GM12878 (cell line): ENCODE measurements around the gene OSBP. TPM values are rescaled to one million over a fixed set of nuclear protein-coding genes. Genes with fewer than 3 reads are reported as not detected.

ENCODE experiments used
- ATAC-seq: fragments of 200-7000 bp; cut with Tn5 transposase; 3 replicates; pipeline ENCODE4 v1.9.1; 2020; ENCODE audit warnings: mild to moderate bottlenecking, moderate library complexity
- BruUV-seq: library from RNA; stranded (reverse); fragments of 400-500 nt; replicated peaks from 2 replicates; lab custom pipeline; 2021; lab: Mats Ljungman, UMichigan
- CTCF ChIA-PET: fragments of 300-600 bp; sonication (Branson Sonifier 250); formaldehyde crosslinking; extraction: SDS; loops from one replicate; lab custom pipeline; 2021; ENCODE audit warnings: inconsistent platforms; lab: Yijun Ruan, JAX
- POLR2A ChIA-PET: fragments of 350-600 bp; formaldehyde crosslinking; extraction: SDS; loops from one replicate; lab custom pipeline; 2021; ENCODE audit warnings: inconsistent platforms; lab: Charles Lee
- RAD21 ChIA-PET: fragments of 300-600 bp; sonication (Branson Sonifier 250); formaldehyde crosslinking; loops from one replicate; lab custom pipeline; 2023; ENCODE audit warnings: antibody characterized with exemption; ENCODE audit not compliant: unreplicated experiment; lab: Charles Lee
- SMC1A ChIA-PET: fragments of 300-600 bp; sonication (Branson Sonifier 250); formaldehyde crosslinking; loops from one replicate; lab custom pipeline; 2023; ENCODE audit not compliant: unreplicated experiment, uncharacterized antibody; lab: Charles Lee
- DNase-seq: peaks from one replicate; pipeline ENCODE4 v3.0.0-alpha.2; 2011; ENCODE audit warnings: low read depth, low spot score
- FAIRE-seq: peaks from 3 replicates; lab custom pipeline; 2011; peaks lifted over from hg19 to GRCh38; lab: Jason Lieb, UNC
- H2AFZ ChIP-seq: 2 replicates; pipeline ENCODE4 v1.6.0; 2011; ENCODE audit warnings: low read depth, low read length, control low read depth; ENCODE audit not compliant: control insufficient read depth
- H3K27ac ChIP-seq: 2 replicates; pipeline ENCODE4 v1.5.1; 2011; ENCODE audit warnings: control low read depth; ENCODE audit not compliant: control insufficient read depth, insufficient read depth
- H3K27me3 ChIP-seq, 2 experiments: replicated peaks in 1 of 2; 2 replicates each; pipeline versions ENCODE4 v1.6.0 to v1.6.1; 2011; ENCODE audit warnings: low read length in 1 of 2; ENCODE audit not compliant: control insufficient read depth in 2 of 2, insufficient read depth in 2 of 2
- H3K36me3 ChIP-seq, 2 experiments: 2 replicates each; pipeline ENCODE4 v1.5.1; 2011; ENCODE audit warnings: low read length in 1 of 2; ENCODE audit not compliant: control insufficient read depth in 2 of 2, insufficient read depth in 2 of 2
- H3K4me1 ChIP-seq: 2 replicates; pipeline ENCODE4 v1.6.1; 2011; ENCODE audit warnings: mild to moderate bottlenecking, low read length, moderate library complexity, mixed read lengths; ENCODE audit not compliant: control insufficient read depth, insufficient read depth
- H3K4me2 ChIP-seq: 2 replicates; pipeline ENCODE4 v1.6.0; 2011; ENCODE audit warnings: control low read depth; ENCODE audit not compliant: control insufficient read depth, insufficient read depth
- H3K4me3 ChIP-seq: fragments of 200-600 bp; sonication (generic); 2 replicates; pipeline ENCODE4 v1.5.1; 2016
- H3K79me2 ChIP-seq: 2 replicates; pipeline ENCODE4 v1.6.0; 2011; ENCODE audit warnings: low read length; ENCODE audit not compliant: control insufficient read depth, insufficient read depth
- H3K9ac ChIP-seq: 2 replicates; pipeline ENCODE4 v1.8.0; 2011; ENCODE audit warnings: low read length, control low read depth, mixed read lengths; ENCODE audit not compliant: control insufficient read depth, insufficient read depth
- H3K9me3 ChIP-seq: replicated peaks from 3 replicates; pipeline ENCODE4 v1.5.1; 2011; ENCODE audit warnings: mild to moderate bottlenecking, low read length; ENCODE audit not compliant: control insufficient read depth, insufficient read depth
- H4K20me1 ChIP-seq: 2 replicates; pipeline ENCODE4 v1.6.0; 2011; ENCODE audit not compliant: control insufficient read depth, insufficient read depth
- BCL11A ChIP-seq: IDR thresholded peaks from 2 replicates; pipeline ENCODE4 v1.6.1; 2011; ENCODE audit warnings: low read depth, low read length
- FOXM1 ChIP-seq: IDR thresholded peaks from 2 replicates; pipeline ENCODE4 v1.6.1; 2012; ENCODE audit warnings: low read depth, mild to moderate bottlenecking, inconsistent platforms, low read length, moderate library complexity
- NFYB ChIP-seq: IDR thresholded peaks from 2 replicates; pipeline ENCODE4 v1.6.1; 2011; ENCODE audit warnings: low read depth, mild to moderate bottlenecking, low read length, improper control_type of control experiment, moderate library complexity; ENCODE audit not compliant: insufficient read depth
- TBL1XR1 ChIP-seq: IDR thresholded peaks from 2 replicates; pipeline ENCODE4 v1.6.1; 2012; ENCODE audit warnings: low read depth, low read length, improper control_type of control experiment
- USF2 ChIP-seq: IDR thresholded peaks from 2 replicates; pipeline ENCODE4 v1.6.1; 2011; ENCODE audit warnings: low read depth, low read length, improper control_type of control experiment, borderline replicate concordance
- ZNF687 ChIP-seq: fragments of 450-650 bp; IDR thresholded peaks from 2 replicates; pipeline ENCODE4 v1.6.1; 2017; ENCODE audit warnings: mild to moderate bottlenecking, moderate library complexity
- WGBS: methylation state at CpG from one replicate; pipeline ENCODE4 v1.1.6; 2016; ENCODE audit warnings: low lambda C conversion rate; ENCODE audit not compliant: insufficient replicate concordance, insufficient coverage; ENCODE audit errors: missing lambda C conversion rate; 5-methylcytosine and 5-hydroxymethylcytosine counted together
- in situ Hi-C: fragments of 300-500 bp; cut with MboI; formaldehyde crosslinking; loops from 9 replicates; pipeline ENCODE4 v1.14.3; 2018; ENCODE audit warnings: mixed read lengths
- intact Hi-C: fragments of 100-400 bp; cut with micrococcal nuclease; formaldehyde crosslinking; loops from one replicate; pipeline ENCODE4 v1.14.2; 2022; ENCODE audit not compliant: unreplicated experiment
- polyA plus RNA-seq, 11 experiments: library from polyadenylated mRNA; depleted of rRNA in 4 of 11; unstranded in 6 of 11; stranded (reverse) in 5 of 11; fragments of >200 nt; fragmentation: Nextera tagmentation in 4 of 11; fragmentation: Illumina TruSeq in 1 of 11; extraction: Ambion mirVana in 4 of 11; extraction: Trizol in 1 of 11; gene quantifications; 1 replicate in 1 of 11; 2 replicates in 10 of 11; pipeline versions ENCODE4 v1.2.1 to v1.2.3, GENCODE V29; 2011 to 2016; ENCODE audit warnings: inconsistent platforms in 2 of 11, missing spikeins in 2 of 11, low read depth in 1 of 11
- total RNA-seq, 4 experiments: library from RNA; depleted of rRNA in 3 of 4; stranded (reverse); fragments of >200 nt in 3 of 4; fragmentation: Illumina TruSeq in 1 of 4; extraction: Trizol in 1 of 4; gene quantifications; 2 replicates each; pipeline versions ENCODE4 v1.2.1 to v1.2.3, GENCODE V29; 2013 to 2021

The OSBP gene
- total and polyA plus RNA-seq, 10 of the 15 experiments (the other 5 are each of a cell fraction or from before 2014, with no cell fraction given) = 5.9 to 41.2 (median 21.7) TPM

- no peak for FAIRE-seq
- no peak for ATAC-seq
- in situ Hi-C loops = loop anchor here (5.0 to 10.0 kb wide), 2 partner anchors 140 to 268 kb away; no protein-coding TSS in a partner anchor
- ChIA-PET POLR2A (interaction anchor here (0.5 to 0.6 kb wide), 2 partner anchors 12 to 939 kb away, joined by 3 to 6 read pairs; no protein-coding TSS in a partner anchor), RAD21 (no interaction called here)
- H3K9me3 ChIP-seq = no peaks in the 10 kb centered on the region
- BruUV-seq = no TSS peak
- no peak for TF ChIP-seq FOXM1
- TF ChIP-seq USF2 = no peak
- no peak for TF ChIP-seq NFYB
- TF ChIP-seq, all 136 proteins: peak for 0
- WGBS = 42% methylated on average over 1 of the region's 1 CpG
- no peak for DNase-seq
- no peaks in the 10 kb centered on the region for H3K36me3 ChIP-seq
- no peaks in the 10 kb centered on the region for H4K20me1 ChIP-seq
- H3K4me3 ChIP-seq = no peak overlapping the region
- H3K79me2 ChIP-seq = no peaks in the 10 kb centered on the region
- no peaks in the 10 kb centered on the region for H3K27me3 ChIP-seq
- no peak overlapping the region for H3K27ac ChIP-seq
- no peak overlapping the region for H2AFZ ChIP-seq
- no peak overlapping the region for H3K4me2 ChIP-seq
- H3K4me1 ChIP-seq = no peaks in the 10 kb centered on the region
- H3K9ac ChIP-seq = no peak overlapping the region
- CTCF ChIA-PET = interaction anchor here (2.3 kb wide), 1 partner anchor 142 kb away, joined by 10 read pairs; no protein-coding TSS in a partner anchor
- intact Hi-C loops = no loop called here
- SMC1A ChIA-PET = no interaction called here
Observed at GRCh38 chr11:59534676-59535075, 80.9 kb downstream of the OSBP start.

DNA sequence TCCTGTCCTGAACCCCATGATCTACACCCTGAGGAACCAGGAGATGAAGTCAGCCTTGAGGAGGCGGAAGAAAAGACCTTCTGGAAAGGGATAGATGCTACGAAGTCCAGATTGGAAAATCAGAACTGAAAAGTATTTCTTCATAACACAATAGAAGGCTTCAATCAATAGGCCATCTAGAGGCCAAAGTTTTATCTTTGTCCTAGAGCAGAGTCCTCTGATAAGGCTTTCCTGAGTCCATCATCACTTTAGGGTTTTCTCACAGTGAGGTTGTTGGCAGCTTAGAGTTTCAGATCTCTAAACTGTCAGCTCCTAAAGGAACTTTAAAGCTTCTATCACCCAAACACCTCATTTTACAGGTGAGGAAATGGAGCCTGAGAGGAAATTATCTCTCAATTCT is 83.0 kb downstream of the OSBP start:
- in situ Hi-C loops (loop anchor here (10.0 kb wide), 1 partner anchor 142 kb away; no protein-coding TSS in a partner anchor), intact Hi-C loops (no loop called here)

More for the DNA sequence above, 83.0 kb downstream of the OSBP start:
- no peaks in the 10 kb centered on the region for H3K79me2 ChIP-seq
- CTCF ChIA-PET = interaction anchor here (0.9 to 2.3 kb wide), 2 partner anchors 144 to 150 kb away, joined by 3 to 10 read pairs; no protein-coding TSS in a partner anchor
- no peak overlapping the region for H3K4me2 ChIP-seq
- H3K9ac ChIP-seq = no peak overlapping the region
- H3K4me1 ChIP-seq = no peaks in the 10 kb centered on the region
- no TSS peak for BruUV-seq
- POLR2A ChIA-PET = no interaction called here
- TF ChIP-seq TBL1XR1 = no peak
- TF ChIP-seq BCL11A = no peak
- TF ChIP-seq ZNF687 = no peak
- 0% methylated on average over 2 of the region's 2 CpGs for WGBS
- no peak overlapping the region; the same call in 1 of the 2 replicates for H2AFZ ChIP-seq
- H3K9me3 ChIP-seq = no peaks in the 10 kb centered on the region
- DNase-seq (no peak), ATAC-seq (no peak), FAIRE-seq (no peak)
- H3K36me3 ChIP-seq = no peaks in the 10 kb centered on the region
- SMC1A ChIA-PET = no interaction called here
- no peaks in the 10 kb centered on the region for H4K20me1 ChIP-seq
- no peak overlapping the region for H3K4me3 ChIP-seq
- H3K27ac ChIP-seq = no peak overlapping the region
- RAD21 ChIA-PET = no interaction called here
- H3K27me3 ChIP-seq = no peaks in the 10 kb centered on the region
